Measurements from ENCODE around the gene TOP1. TPM values are rescaled to one million over a fixed set of nuclear protein-coding genes. Genes with fewer than 3 reads are reported as not detected.

Gene TOP1
- polyA plus RNA-seq, 3 donors = 6.9 to 11.5 (median 11.5) TPM

DNA sequence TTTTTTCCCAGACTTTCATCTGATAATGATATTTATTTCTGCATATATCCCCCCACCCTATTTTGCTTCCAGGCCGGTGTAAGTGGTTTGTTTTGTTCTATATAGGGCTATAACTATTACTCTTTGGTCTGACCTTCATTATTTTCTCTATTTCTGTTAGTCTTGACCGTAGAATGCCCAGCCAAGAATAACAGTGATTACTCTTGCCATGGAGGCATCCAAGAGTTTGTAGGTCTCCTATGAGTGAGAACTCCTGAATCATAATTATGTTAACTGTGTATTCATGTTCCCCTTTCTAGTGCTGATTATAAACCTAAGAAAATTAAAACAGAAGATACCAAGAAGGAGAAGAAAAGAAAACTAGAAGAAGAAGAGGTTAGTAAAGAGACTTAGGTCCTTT lies 52.2 kb downstream of the TOP1 start:
- Histone ChIP-seq H3K9ac (ENCODE audit: insufficient read depth, low read length, poor library complexity, severe bottlenecking) (no peak overlapping the region), H4K20me1 (ENCODE audit: insufficient read depth, low read length) (peaks cover 77% of the 10 kb centered on the region), H3K27me3 (ENCODE audit: control insufficient read depth in 2 of 2, insufficient read depth in 2 of 2, low read length in 2 of 2) (no peaks in the 10 kb centered on the region), H3K4me2 (replicated peaks; ENCODE audit: extremely low read depth, low read length, poor library complexity, severe bottlenecking) (no peak overlapping the region), H3K4me3 (replicated peaks in 1 of 3; ENCODE audit: low read depth in 2 of 3, low read length in 3 of 3) (no peak overlapping the region), H3K4me1 (ENCODE audit: control insufficient read depth in 1 of 2, insufficient read depth in 2 of 2, low read length in 2 of 2) (peaks cover 5 to 6% of the 10 kb centered on the region in 2 donors), H3K27ac (ENCODE audit: low read depth in 1 of 2, low read length in 2 of 2) (no peak overlapping the region), H3K36me3 (replicated peaks in 1 of 2; ENCODE audit: control insufficient read depth in 1 of 2, insufficient read depth in 2 of 2, low read length in 2 of 2) (peaks cover 77 to 99% of the 10 kb centered on the region in 2 donors), H2AFZ (ENCODE audit: insufficient read depth, low read depth, low read length, poor library complexity, severe bottlenecking) (no peak overlapping the region), H3K79me2 (ENCODE audit: insufficient read depth, low read length) (peaks cover 22% of the 10 kb centered on the region), H3K9me3 (replicated peaks in 1 of 2; ENCODE audit: control insufficient read depth in 1 of 2, insufficient read depth in 1 of 2, low read length in 2 of 2) (no peaks in the 10 kb centered on the region)
- DNase-seq = no peak
- Mint-ChIP-seq H3K36me3 (peaks cover 87 to 93% of the 10 kb centered on the region in 2 donors), H3K9me3 (no peaks in the 10 kb centered on the region), H3K4me1 (peaks cover 21% of the 10 kb centered on the region), H3K27ac (peak overlapping the region in 1 of 7 donors; percentile 52), H3K4me3 (no peak overlapping the region), H3K27me3 (ENCODE audit: low read depth in 3 of 3) (no peaks in the 10 kb centered on the region)
- TF ChIP-seq, protein P1, sequence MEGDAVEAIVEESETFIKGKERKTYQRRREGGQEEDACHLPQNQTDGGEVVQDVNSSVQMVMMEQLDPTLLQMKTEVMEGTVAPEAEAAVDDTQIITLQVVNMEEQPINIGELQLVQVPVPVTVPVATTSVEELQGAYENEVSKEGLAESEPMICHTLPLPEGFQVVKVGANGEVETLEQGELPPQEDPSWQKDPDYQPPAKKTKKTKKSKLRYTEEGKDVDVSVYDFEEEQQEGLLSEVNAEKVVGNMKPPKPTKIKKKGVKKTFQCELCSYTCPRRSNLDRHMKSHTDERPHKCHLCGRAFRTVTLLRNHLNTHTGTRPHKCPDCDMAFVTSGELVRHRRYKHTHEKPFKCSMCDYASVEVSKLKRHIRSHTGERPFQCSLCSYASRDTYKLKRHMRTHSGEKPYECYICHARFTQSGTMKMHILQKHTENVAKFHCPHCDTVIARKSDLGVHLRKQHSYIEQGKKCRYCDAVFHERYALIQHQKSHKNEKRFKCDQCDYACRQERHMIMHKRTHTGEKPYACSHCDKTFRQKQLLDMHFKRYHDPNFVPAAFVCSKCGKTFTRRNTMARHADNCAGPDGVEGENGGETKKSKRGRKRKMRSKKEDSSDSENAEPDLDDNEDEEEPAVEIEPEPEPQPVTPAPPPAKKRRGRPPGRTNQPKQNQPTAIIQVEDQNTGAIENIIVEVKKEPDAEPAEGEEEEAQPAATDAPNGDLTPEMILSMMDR (IDR thresholded peaks at IDR 0.05) = no peak
- no CpG with 5 or more reads among the region's 2 CpGs for WGBS (ENCODE audit: insufficient coverage)
- intact Hi-C loops (cut with micrococcal nuclease) = no loop called here

DNA sequence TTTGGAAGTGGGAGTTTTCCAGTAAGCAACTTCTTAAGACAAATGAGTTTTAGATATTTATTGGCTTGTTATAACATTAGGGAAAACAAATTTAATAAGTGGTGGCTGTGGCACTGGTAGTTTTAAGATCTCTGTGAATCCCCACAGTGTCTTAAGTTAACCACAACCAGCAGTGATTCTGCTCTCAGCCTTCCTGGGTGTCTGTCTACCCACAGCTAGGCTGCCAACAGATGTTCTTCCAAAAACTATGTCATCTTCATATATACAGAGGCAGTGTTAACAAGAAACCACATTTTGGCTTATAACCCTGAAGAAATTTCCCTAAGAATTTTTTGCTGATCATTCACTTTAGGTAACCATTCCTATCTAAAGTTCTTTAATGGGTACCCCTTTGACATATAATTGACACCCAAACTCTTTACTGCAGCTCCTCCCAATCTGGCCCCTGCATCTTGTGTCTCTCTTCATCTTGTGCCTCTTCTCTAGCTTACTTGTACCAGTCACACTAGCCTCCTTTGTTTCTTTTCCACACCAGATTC lies 52.7 kb downstream of the TOP1 start:
- no peak overlapping the region for H2AFZ ChIP-seq (ENCODE audit: insufficient read depth, low read depth, low read length, poor library complexity, severe bottlenecking)
- H3K4me3 ChIP-seq (replicated peaks in 1 of 3; ENCODE audit: low read depth in 2 of 3, low read length in 3 of 3) = no peak overlapping the region
- no peak overlapping the region for H3K9ac ChIP-seq (ENCODE audit: insufficient read depth, low read length, poor library complexity, severe bottlenecking)
- peaks cover 84 to 91% of the 10 kb centered on the region in 2 donors for H3K36me3 Mint-ChIP-seq
- no peaks in the 10 kb centered on the region for H3K27me3 ChIP-seq (ENCODE audit: control insufficient read depth in 2 of 2, insufficient read depth in 2 of 2, low read length in 2 of 2)
- TF ChIP-seq, protein P1 (IDR thresholded peaks at IDR 0.05) = no peak
- H3K4me1 Mint-ChIP-seq = peaks cover 23% of the 10 kb centered on the region
- H3K4me1 ChIP-seq (ENCODE audit: control insufficient read depth in 1 of 2, insufficient read depth in 2 of 2, low read length in 2 of 2) = peaks cover 8 to 10% of the 10 kb centered on the region in 2 donors
- peaks cover 20% of the 10 kb centered on the region for H3K79me2 ChIP-seq (ENCODE audit: insufficient read depth, low read length)
- peak overlapping the region in 1 of 7 donors; percentile 1 for H3K27ac Mint-ChIP-seq
- H3K4me3 Mint-ChIP-seq = no peak overlapping the region
- intact Hi-C loops (cut with micrococcal nuclease) = no loop called here
- no peak for DNase-seq
- peak overlapping the region in 1 of 2 donors; percentile 8 for H3K27ac ChIP-seq (ENCODE audit: low read depth in 1 of 2, low read length in 2 of 2)
- H3K9me3 ChIP-seq (replicated peaks in 1 of 2; ENCODE audit: control insufficient read depth in 1 of 2, insufficient read depth in 1 of 2, low read length in 2 of 2) = no peaks in the 10 kb centered on the region
- H4K20me1 ChIP-seq (ENCODE audit: insufficient read depth, low read length) = peaks cover 75% of the 10 kb centered on the region
- H3K9me3 Mint-ChIP-seq = no peaks in the 10 kb centered on the region
- H3K36me3 ChIP-seq (replicated peaks in 1 of 2; ENCODE audit: control insufficient read depth in 1 of 2, insufficient read depth in 2 of 2, low read length in 2 of 2) = peaks cover 73 to 96% of the 10 kb centered on the region in 2 donors
- no peaks in the 10 kb centered on the region for H3K27me3 Mint-ChIP-seq (ENCODE audit: low read depth in 3 of 3)
- H3K4me2 ChIP-seq (replicated peaks; ENCODE audit: extremely low read depth, low read length, poor library complexity, severe bottlenecking) = no peak overlapping the region

All from CD14-positive monocyte (primary cell).